Ovary (tissue), 9 donors: ENCODE measurements around the gene PHC2. TPM values are rescaled to one million over a fixed set of nuclear protein-coding genes. Genes with fewer than 3 reads are reported as not detected.

Experiments
- DNase-seq, 5 donors: peaks; one replicate each; pipeline ENCODE4 v3.0.0-alpha.2; 2019 to 2020
- H3K27ac ChIP-seq, 2 donors: fragments of 200-600 bp; one replicate each; pipeline versions ENCODE4 v1.5.1 to v1.8.0; 2019 to 2022
- H3K27me3 ChIP-seq: fragments of 200-600 bp; one replicate; pipeline ENCODE4 v1.8.0; 2022
- H3K36me3 ChIP-seq: fragments of 200-600 bp; sonication (generic); one replicate; pipeline ENCODE4 v1.5.1; 2019
- H3K4me1 ChIP-seq: one replicate; pipeline ENCODE4 v1.8.1; 2013; ENCODE audit warnings: mild to moderate bottlenecking, moderate library complexity; ENCODE audit not compliant: insufficient read depth
- H3K4me3 ChIP-seq: fragments of 200-600 bp; sonication (generic); one replicate; pipeline ENCODE4 v1.5.1; 2017
- H3K9me3 ChIP-seq, 2 donors: fragments of 200-600 bp in 1 of 2; sonication (generic) in 1 of 2; one replicate each; pipeline versions ENCODE4 v1.5.1 to v1.8.1; 2013 to 2019; ENCODE audit warnings: mild to moderate bottlenecking in 1 of 2, moderate library complexity in 1 of 2
- CTCF ChIP-seq, 3 donors: fragments of 450-650 bp in 2 of 3; fragments of 200-600 bp in 1 of 3; IDR thresholded peaks; one replicate each; pipeline versions ENCODE4 v1.5.1 to v1.8.0; 2016 to 2022; ENCODE audit warnings: antibody characterized with exemption in 3 of 3, mild to moderate bottlenecking in 1 of 3
- EP300 ChIP-seq: sonication (generic); formaldehyde crosslinking; IDR thresholded peaks from one replicate; pipeline ENCODE4 v1.6.1; 2017; ENCODE audit warnings: antibody characterized with exemption
- POLR2A ChIP-seq: fragments of 450-650 bp; IDR thresholded peaks from one replicate; pipeline ENCODE4 v1.6.1; 2017; ENCODE audit warnings: antibody characterized with exemption, mild to moderate bottlenecking, moderate library complexity
- WGBS, 3 donors: extraction: QIAGEN DNeasy Blood & Tissue Kit in 1 of 3; methylation state at CpG; one replicate each; pipeline versions ENCODE4 v1.1.5 to v1.1.7; 2013 to 2017; 5-methylcytosine and 5-hydroxymethylcytosine counted together
- intact Hi-C, 4 donors: fragments of 100-400 bp; cut with DNase I; formaldehyde crosslinking; loops; one replicate each; pipeline versions ENCODE4 v1.11.0 to v1.15.1; 2022 to 2023
- polyA plus RNA-seq, 2 donors: library from polyadenylated mRNA; stranded (reverse); fragments of 200-250 nt in 1 of 2; fragments of 350-450 nt in 1 of 2; fragmentation: Illumina TruSeq in 1 of 2; extraction: RNeasy Lipid Tissue Mini Kit (QIAGEN cat#74804) in 1 of 2; gene quantifications; one replicate each; pipeline ENCODE4 v1.2.3, GENCODE V29; 2013 to 2014
- total RNA-seq, 7 donors: library from RNA; depleted of rRNA in 2 of 7; stranded (reverse); fragments of >200 nt in 2 of 7; fragmentation: NEBNext Ultra II Directional in 3 of 7; extraction: Animal tissue kit (Norgen Biotek cat#: 25700) in 3 of 7; gene quantifications; one replicate each; pipeline versions ENCODE4 v1.1.0 to v1.2.4, GENCODE V29; 2016 to 2023
- donor health status: DM: no; HTN: no; CAD: no; lungs with moderate emphysema.
- donor health status: DM: no; HTN: no; CAD: no.
- donor health status: Bipolar disorder and iron deficiency.
- donor health status: DM: yes; HTN: yes; CAD: no.
- donor health status: DM: no; HTN: no; CAD: no.
- donor health status: DM: yes; HTN: yes; CAD: no.

The PHC2 gene
- total and polyA plus RNA-seq, 9 donors: 52.3 to 101 (median 85.5) TPM

- Histone ChIP-seq H3K27ac (no peak overlapping the region), H3K9me3 (no peaks in the 10 kb centered on the region), H3K27me3 (no peaks in the 10 kb centered on the region), H3K4me3 (no peak overlapping the region), H3K4me1 (peaks cover 3% of the 10 kb centered on the region), H3K36me3 (no peaks in the 10 kb centered on the region)
- TF ChIP-seq EP300 (no peak), POLR2A (no peak), CTCF (IDR thresholded peaks at IDR 0.05) (no peak)
- intact Hi-C loops: no loop called here
- WGBS, 3 donors: 71 to 82% (median 76%) methylated on average over 4 of the region's 4 CpGs
- no peak for DNase-seq
Measured at GRCh38 chr1:33471416-33471815, 40.5 kb upstream of the PHC2 start.

GRCh38 chr1:33470495-33471012, 39.7 kb upstream of the PHC2 start:
- no peak overlapping the region for H3K27ac ChIP-seq

GRCh38 chr1:33469691-33470090, 38.8 kb upstream of the PHC2 start:
- no peak overlapping the region for H3K4me3 ChIP-seq
- DNase-seq: no peak

More at GRCh38 chr1:33470495-33471012, 39.7 kb upstream of the PHC2 start:
- Histone ChIP-seq H3K4me1 (peaks cover 3% of the 10 kb centered on the region), H3K36me3 (no peaks in the 10 kb centered on the region), H3K4me3 (no peak overlapping the region), H3K27me3 (no peaks in the 10 kb centered on the region), H3K9me3 (no peaks in the 10 kb centered on the region)
- no peak for TF ChIP-seq POLR2A
- peak; percentile 75 to 78 (median 78) for TF ChIP-seq CTCF (IDR thresholded peaks at IDR 0.05)
- intact Hi-C loops: no loop called here
- DNase-seq: peak; percentile 67 to 84 (median 79)
- 3 to 4% (median 3%) methylated on average over 11 of the region's 11 CpGs for WGBS, 3 donors

GRCh38 chr1:33468967-33469366, 38.1 kb upstream of the PHC2 start:
- TF ChIP-seq EP300 (no peak), POLR2A (no peak), CTCF (IDR thresholded peaks at IDR 0.05) (no peak)
- Histone ChIP-seq H3K36me3 (no peaks in the 10 kb centered on the region), H3K4me1 (peaks cover 3% of the 10 kb centered on the region), H3K4me3 (no peak overlapping the region), H3K27me3 (no peaks in the 10 kb centered on the region), H3K27ac (no peak overlapping the region), H3K9me3 (no peaks in the 10 kb centered on the region)
- no peak for DNase-seq
- intact Hi-C loops: loop anchor here (5.0 to 10.0 kb wide), 6 partner anchors 84 to 374 kb away; no protein-coding TSS in a partner anchor
- WGBS, 3 donors: 79 to 89% (median 86%) methylated on average over 3 of the region's 3 CpGs

More at GRCh38 chr1:33469691-33470090, 38.8 kb upstream of the PHC2 start:
- no peaks in the 10 kb centered on the region for H3K9me3 ChIP-seq
- no peak overlapping the region for H3K27ac ChIP-seq
- H3K36me3 ChIP-seq: no peaks in the 10 kb centered on the region
- WGBS, 3 donors: 94 to 99% (median 99%) methylated on average over 2 of the region's 2 CpGs
- TF ChIP-seq CTCF (IDR thresholded peaks at IDR 0.05): no peak
- TF ChIP-seq POLR2A: no peak
- no peak for TF ChIP-seq EP300
- intact Hi-C loops: loop anchor here (5.0 to 10.0 kb wide), 6 partner anchors 85 to 375 kb away; no protein-coding TSS in a partner anchor
- no peaks in the 10 kb centered on the region for H3K27me3 ChIP-seq
- peaks cover 3% of the 10 kb centered on the region for H3K4me1 ChIP-seq
